Measurements from ENCODE around the gene BCL2L15. TPM values are rescaled to one million over a fixed set of nuclear protein-coding genes. Genes with fewer than 3 reads are reported as not detected.
A peak's percentile ranks its signal among the peaks of the same experiment; 100 is the strongest.

The BCL2L15 gene
- total and polyA plus RNA-seq, 10 of the 15 experiments (the other 5 are each of a cell fraction or from before 2014, with no cell fraction given): 0.42 to 1.2 (median 0.59) TPM

DNA sequence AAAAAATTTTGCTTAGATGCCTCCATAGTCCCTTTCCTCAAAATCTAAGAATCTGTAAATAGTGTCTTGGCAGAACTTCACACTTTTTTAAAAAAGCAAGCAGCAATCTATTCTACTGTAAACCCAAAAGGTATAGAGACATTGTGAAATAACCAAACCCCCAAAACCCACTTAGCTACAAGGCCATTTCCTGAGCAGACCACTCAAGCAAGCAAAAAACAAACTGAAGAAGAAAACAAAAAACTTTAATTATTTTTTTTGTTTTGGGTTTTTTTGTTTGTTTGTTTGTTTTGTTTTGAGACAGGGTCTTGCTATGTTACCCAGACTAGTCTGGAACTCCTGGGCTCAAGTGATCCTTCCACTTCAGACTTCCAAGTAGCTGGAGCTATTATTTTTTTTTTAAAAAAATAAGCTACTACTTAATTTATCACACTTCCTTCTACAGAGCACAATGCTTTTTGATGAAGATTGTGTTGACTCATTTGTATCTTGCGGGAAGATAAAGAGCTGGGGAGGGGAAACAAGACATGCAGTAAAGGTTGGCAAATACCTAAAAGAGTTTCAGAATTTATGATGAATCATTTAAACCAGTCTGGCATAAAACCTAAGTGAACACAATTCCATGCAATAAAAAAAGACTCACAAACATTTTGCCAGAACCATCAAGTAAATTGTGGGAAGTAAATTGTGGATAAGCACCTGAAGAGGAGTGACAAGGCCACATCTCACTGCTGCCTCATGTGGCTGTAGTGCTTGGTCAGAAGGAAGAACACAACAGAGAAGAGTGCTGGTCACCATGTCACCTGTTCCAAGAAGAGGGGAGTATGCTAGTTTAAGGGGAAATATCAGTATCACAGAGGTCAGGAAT, 13.1 kb downstream of the BCL2L15 start (continued):
- TF ChIP-seq, protein P1, sequence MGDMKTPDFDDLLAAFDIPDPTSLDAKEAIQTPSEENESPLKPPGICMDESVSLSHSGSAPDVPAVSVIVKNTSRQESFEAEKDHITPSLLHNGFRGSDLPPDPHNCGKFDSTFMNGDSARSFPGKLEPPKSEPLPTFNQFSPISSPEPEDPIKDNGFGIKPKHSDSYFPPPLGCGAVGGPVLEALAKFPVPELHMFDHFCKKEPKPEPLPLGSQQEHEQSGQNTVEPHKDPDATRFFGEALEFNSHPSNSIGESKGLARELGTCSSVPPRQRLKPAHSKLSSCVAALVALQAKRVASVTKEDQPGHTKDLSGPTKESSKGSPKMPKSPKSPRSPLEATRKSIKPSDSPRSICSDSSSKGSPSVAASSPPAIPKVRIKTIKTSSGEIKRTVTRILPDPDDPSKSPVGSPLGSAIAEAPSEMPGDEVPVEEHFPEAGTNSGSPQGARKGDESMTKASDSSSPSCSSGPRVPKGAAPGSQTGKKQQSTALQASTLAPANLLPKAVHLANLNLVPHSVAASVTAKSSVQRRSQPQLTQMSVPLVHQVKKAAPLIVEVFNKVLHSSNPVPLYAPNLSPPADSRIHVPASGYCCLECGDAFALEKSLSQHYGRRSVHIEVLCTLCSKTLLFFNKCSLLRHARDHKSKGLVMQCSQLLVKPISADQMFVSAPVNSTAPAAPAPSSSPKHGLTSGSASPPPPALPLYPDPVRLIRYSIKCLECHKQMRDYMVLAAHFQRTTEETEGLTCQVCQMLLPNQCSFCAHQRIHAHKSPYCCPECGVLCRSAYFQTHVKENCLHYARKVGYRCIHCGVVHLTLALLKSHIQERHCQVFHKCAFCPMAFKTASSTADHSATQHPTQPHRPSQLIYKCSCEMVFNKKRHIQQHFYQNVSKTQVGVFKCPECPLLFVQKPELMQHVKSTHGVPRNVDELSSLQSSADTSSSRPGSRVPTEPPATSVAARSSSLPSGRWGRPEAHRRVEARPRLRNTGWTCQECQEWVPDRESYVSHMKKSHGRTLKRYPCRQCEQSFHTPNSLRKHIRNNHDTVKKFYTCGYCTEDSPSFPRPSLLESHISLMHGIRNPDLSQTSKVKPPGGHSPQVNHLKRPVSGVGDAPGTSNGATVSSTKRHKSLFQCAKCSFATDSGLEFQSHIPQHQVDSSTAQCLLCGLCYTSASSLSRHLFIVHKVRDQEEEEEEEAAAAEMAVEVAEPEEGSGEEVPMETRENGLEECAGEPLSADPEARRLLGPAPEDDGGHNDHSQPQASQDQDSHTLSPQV (IDR thresholded peaks at IDR 0.05): no peak
- TF ChIP-seq CREB1 (IDR thresholded peaks at IDR 0.05; ENCODE audit: low read depth): no peak; the same call in 1 of the 2 replicates
- TF ChIP-seq CREM (IDR thresholded peaks at IDR 0.05; ENCODE audit: low read depth): no peak
- no peak for TF ChIP-seq JUND (IDR thresholded peaks at IDR 0.05; ENCODE audit: low read depth, low read length)
- no peak for TF ChIP-seq ZNF622 (IDR thresholded peaks at IDR 0.05)
- no peak for TF ChIP-seq GABPA (IDR thresholded peaks at IDR 0.05; ENCODE audit: low read depth)
- no peak for TF ChIP-seq NFYA (IDR thresholded peaks at IDR 0.05; ENCODE audit: borderline replicate concordance, low read depth, low read length)
- TF ChIP-seq IKZF2 (IDR thresholded peaks at IDR 0.05): peak; percentile 72 to 79
- TF ChIP-seq MTA3 (IDR thresholded peaks at IDR 0.05; ENCODE audit: borderline replicate concordance, low read length): no peak
- TF ChIP-seq, protein P2, sequence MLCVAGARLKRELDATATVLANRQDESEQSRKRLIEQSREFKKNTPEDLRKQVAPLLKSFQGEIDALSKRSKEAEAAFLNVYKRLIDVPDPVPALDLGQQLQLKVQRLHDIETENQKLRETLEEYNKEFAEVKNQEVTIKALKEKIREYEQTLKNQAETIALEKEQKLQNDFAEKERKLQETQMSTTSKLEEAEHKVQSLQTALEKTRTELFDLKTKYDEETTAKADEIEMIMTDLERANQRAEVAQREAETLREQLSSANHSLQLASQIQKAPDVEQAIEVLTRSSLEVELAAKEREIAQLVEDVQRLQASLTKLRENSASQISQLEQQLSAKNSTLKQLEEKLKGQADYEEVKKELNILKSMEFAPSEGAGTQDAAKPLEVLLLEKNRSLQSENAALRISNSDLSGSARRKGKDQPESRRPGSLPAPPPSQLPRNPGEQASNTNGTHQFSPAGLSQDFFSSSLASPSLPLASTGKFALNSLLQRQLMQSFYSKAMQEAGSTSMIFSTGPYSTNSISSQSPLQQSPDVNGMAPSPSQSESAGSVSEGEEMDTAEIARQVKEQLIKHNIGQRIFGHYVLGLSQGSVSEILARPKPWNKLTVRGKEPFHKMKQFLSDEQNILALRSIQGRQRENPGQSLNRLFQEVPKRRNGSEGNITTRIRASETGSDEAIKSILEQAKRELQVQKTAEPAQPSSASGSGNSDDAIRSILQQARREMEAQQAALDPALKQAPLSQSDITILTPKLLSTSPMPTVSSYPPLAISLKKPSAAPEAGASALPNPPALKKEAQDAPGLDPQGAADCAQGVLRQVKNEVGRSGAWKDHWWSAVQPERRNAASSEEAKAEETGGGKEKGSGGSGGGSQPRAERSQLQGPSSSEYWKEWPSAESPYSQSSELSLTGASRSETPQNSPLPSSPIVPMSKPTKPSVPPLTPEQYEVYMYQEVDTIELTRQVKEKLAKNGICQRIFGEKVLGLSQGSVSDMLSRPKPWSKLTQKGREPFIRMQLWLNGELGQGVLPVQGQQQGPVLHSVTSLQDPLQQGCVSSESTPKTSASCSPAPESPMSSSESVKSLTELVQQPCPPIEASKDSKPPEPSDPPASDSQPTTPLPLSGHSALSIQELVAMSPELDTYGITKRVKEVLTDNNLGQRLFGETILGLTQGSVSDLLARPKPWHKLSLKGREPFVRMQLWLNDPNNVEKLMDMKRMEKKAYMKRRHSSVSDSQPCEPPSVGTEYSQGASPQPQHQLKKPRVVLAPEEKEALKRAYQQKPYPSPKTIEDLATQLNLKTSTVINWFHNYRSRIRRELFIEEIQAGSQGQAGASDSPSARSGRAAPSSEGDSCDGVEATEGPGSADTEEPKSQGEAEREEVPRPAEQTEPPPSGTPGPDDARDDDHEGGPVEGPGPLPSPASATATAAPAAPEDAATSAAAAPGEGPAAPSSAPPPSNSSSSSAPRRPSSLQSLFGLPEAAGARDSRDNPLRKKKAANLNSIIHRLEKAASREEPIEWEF (IDR thresholded peaks at IDR 0.05; ENCODE audit: insufficient replicate concordance, low read depth, low read length): peak; percentile 22
- TF ChIP-seq, protein P3, sequence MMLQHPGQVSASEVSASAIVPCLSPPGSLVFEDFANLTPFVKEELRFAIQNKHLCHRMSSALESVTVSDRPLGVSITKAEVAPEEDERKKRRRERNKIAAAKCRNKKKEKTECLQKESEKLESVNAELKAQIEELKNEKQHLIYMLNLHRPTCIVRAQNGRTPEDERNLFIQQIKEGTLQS (IDR thresholded peaks at IDR 0.05; ENCODE audit: borderline replicate concordance, extremely low read depth, low read depth, low read length): 0 out of 2 replicates have a peak, but pooled peaks have one; percentile 39
- TF ChIP-seq, protein P4, sequence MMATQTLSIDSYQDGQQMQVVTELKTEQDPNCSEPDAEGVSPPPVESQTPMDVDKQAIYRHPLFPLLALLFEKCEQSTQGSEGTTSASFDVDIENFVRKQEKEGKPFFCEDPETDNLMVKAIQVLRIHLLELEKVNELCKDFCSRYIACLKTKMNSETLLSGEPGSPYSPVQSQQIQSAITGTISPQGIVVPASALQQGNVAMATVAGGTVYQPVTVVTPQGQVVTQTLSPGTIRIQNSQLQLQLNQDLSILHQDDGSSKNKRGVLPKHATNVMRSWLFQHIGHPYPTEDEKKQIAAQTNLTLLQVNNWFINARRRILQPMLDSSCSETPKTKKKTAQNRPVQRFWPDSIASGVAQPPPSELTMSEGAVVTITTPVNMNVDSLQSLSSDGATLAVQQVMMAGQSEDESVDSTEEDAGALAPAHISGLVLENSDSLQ (IDR thresholded peaks at IDR 0.05): peak; percentile 42; the same call in 1 of the 2 replicates
- 0 out of 2 replicates have a peak, but pooled peaks have one; percentile 42 for TF ChIP-seq SMARCA5 (IDR thresholded peaks at IDR 0.05)
- no peak for TF ChIP-seq CBX3 (IDR thresholded peaks at IDR 0.05; ENCODE audit: borderline replicate concordance, low read depth)
- TF ChIP-seq ZNF217 (IDR thresholded peaks at IDR 0.05): no peak
- TF ChIP-seq NR2C2 (IDR thresholded peaks at IDR 0.05; ENCODE audit: borderline replicate concordance, control insufficient read depth, insufficient read length, low read depth): no peak
- TF ChIP-seq, protein P5, sequence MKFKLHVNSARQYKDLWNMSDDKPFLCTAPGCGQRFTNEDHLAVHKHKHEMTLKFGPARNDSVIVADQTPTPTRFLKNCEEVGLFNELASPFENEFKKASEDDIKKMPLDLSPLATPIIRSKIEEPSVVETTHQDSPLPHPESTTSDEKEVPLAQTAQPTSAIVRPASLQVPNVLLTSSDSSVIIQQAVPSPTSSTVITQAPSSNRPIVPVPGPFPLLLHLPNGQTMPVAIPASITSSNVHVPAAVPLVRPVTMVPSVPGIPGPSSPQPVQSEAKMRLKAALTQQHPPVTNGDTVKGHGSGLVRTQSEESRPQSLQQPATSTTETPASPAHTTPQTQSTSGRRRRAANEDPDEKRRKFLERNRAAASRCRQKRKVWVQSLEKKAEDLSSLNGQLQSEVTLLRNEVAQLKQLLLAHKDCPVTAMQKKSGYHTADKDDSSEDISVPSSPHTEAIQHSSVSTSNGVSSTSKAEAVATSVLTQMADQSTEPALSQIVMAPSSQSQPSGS (IDR thresholded peaks at IDR 0.05; ENCODE audit: low read length): no peak

Measured in GM12878 (cell line).